Stomach (tissue), 4 donors: ENCODE data around the gene RPS6KL1.

ENCODE experiments used
- CTCF ChIP-seq, 7 experiments: fragments of 450-650 bp in 4 of 7; fragments of 200-600 bp in 3 of 7; sonication (generic) in 3 of 7; IDR thresholded peaks; one replicate each; pipeline ENCODE4 v1.5.1; 2016 to 2019; ENCODE audit warnings: antibody characterized with exemption in 7 of 7, control low read depth in 2 of 7, mild to moderate bottlenecking in 1 of 7
- EP300 ChIP-seq: sonication (generic); formaldehyde crosslinking; IDR thresholded peaks from one replicate; pipeline ENCODE4 v1.6.1; 2017; ENCODE audit warnings: antibody characterized with exemption
- POLR2A ChIP-seq, 4 donors: fragments of 450-650 bp; IDR thresholded peaks; one replicate each; pipeline ENCODE4 v1.6.1; 2016; ENCODE audit warnings: antibody characterized with exemption in 4 of 4, control low read depth in 2 of 4, mild to moderate bottlenecking in 1 of 4, moderate library complexity in 1 of 4
- POLR2AphosphoS5 ChIP-seq, 3 donors: sonication (generic); formaldehyde crosslinking; IDR thresholded peaks; one replicate each; pipeline ENCODE4 v1.6.1; 2016; ENCODE audit warnings: antibody characterized with exemption in 3 of 3

GRCh38 chr14:74881431-74882102 lies 41.5 kb downstream of the RPS6KL1 start, which contains the start of gene DLST:
- TF ChIP-seq POLR2A (IDR thresholded peaks at IDR 0.05) (peak in 1 of 4 donors; percentile 53), CTCF (IDR thresholded peaks at IDR 0.05) (no peak), EP300 (no peak), POLR2AphosphoS5 (IDR thresholded peaks at IDR 0.05) (peak; percentile 76 to 96 (median 89))
